ENCODE measurements around the gene SNRPD2.

DNA sequence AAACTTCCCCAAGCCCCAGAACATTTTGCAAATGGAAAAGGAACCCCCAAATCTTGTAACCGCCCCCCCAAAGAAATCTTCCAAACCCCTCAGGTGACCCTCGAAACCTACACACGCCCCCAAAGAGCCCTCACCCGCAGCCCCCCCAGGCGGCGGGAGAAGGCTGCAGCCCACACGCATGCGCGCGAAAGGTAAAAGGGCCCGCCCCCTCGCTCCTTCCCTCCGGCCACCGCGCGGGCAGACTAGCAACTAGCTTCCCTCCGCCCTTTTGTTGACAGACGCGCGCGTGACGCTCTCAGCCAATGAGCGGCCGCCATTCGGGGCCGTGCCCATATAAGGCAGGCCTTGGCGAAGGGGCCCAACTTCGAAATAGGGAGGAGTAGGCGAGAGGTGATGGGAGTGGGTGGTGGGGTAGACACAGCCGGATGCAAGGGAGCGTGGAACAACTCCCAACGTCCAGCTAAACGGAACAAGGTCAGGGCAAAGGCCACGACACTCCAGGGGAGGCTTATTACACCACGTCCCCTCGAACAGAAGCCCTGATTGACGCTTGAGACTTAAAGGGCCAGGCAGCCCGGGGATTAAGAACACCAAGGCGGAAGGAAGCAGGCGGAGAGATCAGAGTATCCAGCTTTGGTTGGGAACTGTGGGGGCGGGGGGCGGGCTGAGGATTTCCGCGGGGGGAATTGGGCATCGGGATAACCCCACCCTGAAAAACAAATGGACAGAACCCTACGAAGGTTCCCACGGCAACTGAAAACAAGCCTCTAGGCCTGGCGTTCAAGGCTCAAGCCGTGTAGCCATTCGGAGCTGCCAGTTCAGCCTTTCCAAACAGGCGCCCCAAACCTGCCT lies 25.6 kb upstream of the SNRPD2 start:
- TF ChIP-seq, protein P1, sequence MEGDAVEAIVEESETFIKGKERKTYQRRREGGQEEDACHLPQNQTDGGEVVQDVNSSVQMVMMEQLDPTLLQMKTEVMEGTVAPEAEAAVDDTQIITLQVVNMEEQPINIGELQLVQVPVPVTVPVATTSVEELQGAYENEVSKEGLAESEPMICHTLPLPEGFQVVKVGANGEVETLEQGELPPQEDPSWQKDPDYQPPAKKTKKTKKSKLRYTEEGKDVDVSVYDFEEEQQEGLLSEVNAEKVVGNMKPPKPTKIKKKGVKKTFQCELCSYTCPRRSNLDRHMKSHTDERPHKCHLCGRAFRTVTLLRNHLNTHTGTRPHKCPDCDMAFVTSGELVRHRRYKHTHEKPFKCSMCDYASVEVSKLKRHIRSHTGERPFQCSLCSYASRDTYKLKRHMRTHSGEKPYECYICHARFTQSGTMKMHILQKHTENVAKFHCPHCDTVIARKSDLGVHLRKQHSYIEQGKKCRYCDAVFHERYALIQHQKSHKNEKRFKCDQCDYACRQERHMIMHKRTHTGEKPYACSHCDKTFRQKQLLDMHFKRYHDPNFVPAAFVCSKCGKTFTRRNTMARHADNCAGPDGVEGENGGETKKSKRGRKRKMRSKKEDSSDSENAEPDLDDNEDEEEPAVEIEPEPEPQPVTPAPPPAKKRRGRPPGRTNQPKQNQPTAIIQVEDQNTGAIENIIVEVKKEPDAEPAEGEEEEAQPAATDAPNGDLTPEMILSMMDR (IDR thresholded peaks at IDR 0.05): peak in 1 of 6 experiments; percentile 24
- peak in 1 of 2 donors; percentile 74 for TF ChIP-seq POLR2A (IDR thresholded peaks at IDR 0.05)
